Measurements from ENCODE around the gene EXOC3L1.

EXOC3L1 gene

DNA sequence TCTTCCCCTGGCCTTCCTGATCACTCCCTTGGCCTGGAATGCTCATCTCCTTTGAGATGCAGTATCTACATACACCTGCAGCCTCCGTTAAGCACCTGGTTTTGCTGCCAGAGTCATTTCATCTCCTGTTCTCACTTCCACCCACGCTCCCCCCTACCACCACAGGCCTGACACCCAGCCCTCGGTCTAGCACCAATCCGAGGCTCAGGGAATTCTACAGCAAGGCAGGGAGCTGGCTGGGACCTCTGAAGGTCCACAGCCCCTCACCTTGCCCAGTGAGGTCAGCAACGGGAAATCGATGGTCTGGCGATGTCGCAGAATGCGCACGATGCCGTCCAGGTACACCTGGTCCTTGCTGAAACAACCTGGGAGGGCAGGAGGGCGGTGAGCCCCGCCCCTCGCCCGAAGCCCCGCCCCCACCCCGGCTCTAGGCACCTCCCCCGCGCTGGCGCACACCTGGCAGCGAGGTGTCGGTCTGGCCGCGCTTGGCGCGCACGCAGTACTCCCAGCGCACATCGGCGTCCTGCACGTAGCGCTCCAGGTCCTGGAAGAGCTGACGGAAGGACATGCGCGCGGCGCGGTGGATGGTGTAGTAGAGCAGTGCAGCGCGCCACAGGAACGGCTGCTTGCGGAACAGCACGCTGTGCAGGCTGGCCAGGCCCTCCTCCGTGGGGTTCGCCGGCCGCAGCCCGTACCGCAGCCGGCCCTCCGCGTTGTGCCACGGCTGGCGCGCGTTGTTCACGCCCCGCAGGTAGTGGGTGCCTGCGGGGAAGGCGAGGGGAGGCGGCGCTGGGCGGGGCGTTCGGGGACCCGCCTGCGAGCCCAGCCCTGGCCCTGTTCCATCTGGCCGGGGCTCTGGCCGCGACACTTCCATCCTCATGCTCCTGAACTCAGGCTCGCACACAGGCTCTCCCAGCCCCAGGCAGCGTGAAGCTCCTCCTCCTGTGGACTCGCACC, 11.9 kb downstream of the EXOC3L1 start:
- H3K4me1 ChIP-seq (ENCODE audit: control insufficient read depth, insufficient read depth, low read length) = peaks cover 24% of the 10 kb centered on the region
- peak overlapping the region; percentile 38 for H3K9ac ChIP-seq (ENCODE audit: low read length)
- H3K27me3 ChIP-seq (ENCODE audit: control insufficient read depth, insufficient read depth, low read length) = peaks cover 62% of the 10 kb centered on the region
- no peaks in the 10 kb centered on the region for H3K36me3 ChIP-seq (ENCODE audit: control insufficient read depth, insufficient read depth, low read length)
- no peaks in the 10 kb centered on the region for H3K9me3 ChIP-seq (ENCODE audit: control insufficient read depth, insufficient read depth, low read depth, low read length)
- H3K27ac ChIP-seq (ENCODE audit: low read depth, low read length) = no peak overlapping the region
- peak overlapping the region; percentile 78 for H3K4me3 ChIP-seq (ENCODE audit: low read depth, low read length)

DNA sequence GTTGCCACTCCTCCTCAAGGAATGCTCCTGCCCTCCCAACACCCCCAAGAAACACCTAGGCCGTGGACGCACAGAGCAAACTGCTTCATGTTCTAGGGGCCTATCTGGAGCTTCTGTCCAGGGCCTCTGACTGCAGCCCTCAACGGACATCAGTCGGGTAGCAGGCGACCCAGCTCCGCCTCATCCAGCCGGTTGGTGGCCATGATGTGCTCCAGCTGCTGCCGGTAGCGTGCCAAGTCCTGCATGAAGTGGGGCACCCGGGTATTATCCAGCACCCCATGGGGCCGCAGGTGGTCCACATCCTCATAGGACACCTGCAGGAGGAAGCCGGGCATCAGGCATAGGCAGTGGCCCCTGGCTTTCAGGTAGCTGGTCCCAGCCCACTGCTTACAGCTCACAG, 13.3 kb downstream of the EXOC3L1 start:
- no peaks in the 10 kb centered on the region for H3K36me3 ChIP-seq (ENCODE audit: control insufficient read depth, insufficient read depth, low read length)
- no peak overlapping the region for H3K4me3 ChIP-seq (ENCODE audit: low read depth, low read length)
- H3K9ac ChIP-seq (ENCODE audit: low read length) = no peak overlapping the region
- H3K27ac ChIP-seq (ENCODE audit: low read depth, low read length) = no peak overlapping the region
- peaks cover 73% of the 10 kb centered on the region for H3K27me3 ChIP-seq (ENCODE audit: control insufficient read depth, insufficient read depth, low read length)
- peaks cover 19% of the 10 kb centered on the region for H3K4me1 ChIP-seq (ENCODE audit: control insufficient read depth, insufficient read depth, low read length)
- H3K9me3 ChIP-seq (ENCODE audit: control insufficient read depth, insufficient read depth, low read depth, low read length) = no peaks in the 10 kb centered on the region

GRCh38 chr16:67174706-67175231, 15.2 kb downstream of the EXOC3L1 start:
- H3K27me3 ChIP-seq (ENCODE audit: control insufficient read depth, insufficient read depth, low read length) = peaks cover 83% of the 10 kb centered on the region
- H3K9me3 ChIP-seq (ENCODE audit: control insufficient read depth, insufficient read depth, low read depth, low read length) = no peaks in the 10 kb centered on the region
- no peak overlapping the region for H3K27ac ChIP-seq (ENCODE audit: low read depth, low read length)
- peak overlapping the region; percentile 66 for H3K4me3 ChIP-seq (ENCODE audit: low read depth, low read length)
- peaks cover 25% of the 10 kb centered on the region for H3K4me1 ChIP-seq (ENCODE audit: control insufficient read depth, insufficient read depth, low read length)
- H3K9ac ChIP-seq (ENCODE audit: low read length) = no peak overlapping the region
- H3K36me3 ChIP-seq (ENCODE audit: control insufficient read depth, insufficient read depth, low read length) = no peaks in the 10 kb centered on the region

GRCh38 chr16:67173808-67174705, 15.9 kb downstream of the EXOC3L1 start:
- H3K4me1 ChIP-seq (ENCODE audit: control insufficient read depth, insufficient read depth, low read length) = peaks cover 25% of the 10 kb centered on the region
- peaks cover 86% of the 10 kb centered on the region for H3K27me3 ChIP-seq (ENCODE audit: control insufficient read depth, insufficient read depth, low read length)
- peak overlapping the region; percentile 66 for H3K4me3 ChIP-seq (ENCODE audit: low read depth, low read length)
- no peaks in the 10 kb centered on the region for H3K36me3 ChIP-seq (ENCODE audit: control insufficient read depth, insufficient read depth, low read length)
- H3K9me3 ChIP-seq (ENCODE audit: control insufficient read depth, insufficient read depth, low read depth, low read length) = no peaks in the 10 kb centered on the region
- H3K27ac ChIP-seq (ENCODE audit: low read depth, low read length) = no peak overlapping the region
- peak overlapping the region; percentile 14 for H3K9ac ChIP-seq (ENCODE audit: low read length)

DNA sequence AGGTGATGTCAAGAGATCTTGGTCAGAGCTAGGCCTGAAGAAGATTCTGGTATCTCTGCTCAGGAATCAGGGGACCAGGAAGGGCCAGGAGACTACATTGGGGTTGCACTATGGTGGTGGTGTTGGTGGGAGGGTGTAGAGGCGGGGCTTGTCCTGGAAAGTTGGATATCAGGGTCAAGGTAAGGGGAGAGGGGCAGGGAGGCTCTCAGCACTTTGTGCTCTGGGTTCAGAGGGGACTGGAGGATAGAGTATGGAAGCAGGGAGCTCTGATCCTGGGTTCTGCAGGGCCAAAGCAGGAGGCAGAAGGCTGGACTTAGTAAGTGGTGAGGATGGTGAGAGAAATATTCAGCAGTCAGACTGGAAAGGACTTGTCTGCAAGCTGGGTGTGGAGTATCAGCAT, 16.6 kb downstream of the EXOC3L1 start:
- Histone ChIP-seq H3K27me3 (ENCODE audit: control insufficient read depth, insufficient read depth, low read length) (peaks cover 86% of the 10 kb centered on the region), H3K27ac (ENCODE audit: low read depth, low read length) (no peak overlapping the region), H3K9ac (ENCODE audit: low read length) (peak overlapping the region; percentile 14), H3K9me3 (ENCODE audit: control insufficient read depth, insufficient read depth, low read depth, low read length) (no peaks in the 10 kb centered on the region), H3K36me3 (ENCODE audit: control insufficient read depth, insufficient read depth, low read length) (no peaks in the 10 kb centered on the region), H3K4me1 (ENCODE audit: control insufficient read depth, insufficient read depth, low read length) (peaks cover 20% of the 10 kb centered on the region), H3K4me3 (ENCODE audit: low read depth, low read length) (peak overlapping the region; percentile 66)

DNA sequence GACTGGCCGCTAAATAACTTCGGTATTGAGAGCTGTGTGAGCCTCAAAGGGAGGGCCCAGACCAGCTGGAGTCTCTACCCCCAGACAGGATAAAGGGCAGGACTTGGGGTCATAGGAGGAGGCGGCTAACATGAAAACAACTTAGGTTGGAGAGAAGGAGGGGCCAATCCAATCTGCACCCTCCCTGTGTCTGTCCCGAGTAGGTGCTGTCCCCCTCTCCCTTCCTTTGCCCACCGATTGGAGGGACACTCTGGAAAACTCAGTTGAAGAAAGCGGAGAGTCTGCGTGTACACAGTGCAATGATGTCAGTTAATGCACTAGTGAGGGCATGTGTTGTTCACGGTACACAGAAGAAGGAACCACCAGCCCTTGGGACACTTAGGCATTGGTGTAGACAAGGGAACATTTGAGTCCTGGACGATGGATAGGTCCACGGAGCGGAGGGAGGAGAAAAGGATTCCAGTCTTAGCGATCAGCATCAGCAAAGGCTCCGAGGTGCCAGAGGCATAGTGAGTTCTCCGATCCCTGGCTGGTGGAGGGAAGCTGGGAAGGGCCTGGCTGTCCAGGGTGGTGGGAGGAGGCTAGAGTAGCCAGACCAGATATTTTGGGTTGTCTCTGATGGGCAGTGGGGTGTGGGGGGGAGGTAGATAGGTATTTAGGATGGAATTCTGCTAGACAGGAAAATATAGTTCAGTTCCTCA, 18.8 kb downstream of the EXOC3L1 start:
- peak overlapping the region; percentile 65 for H3K9ac ChIP-seq (ENCODE audit: low read length)
- H3K9me3 ChIP-seq (ENCODE audit: control insufficient read depth, insufficient read depth, low read depth, low read length) = no peaks in the 10 kb centered on the region
- H3K27me3 ChIP-seq (ENCODE audit: control insufficient read depth, insufficient read depth, low read length) = peaks cover 87% of the 10 kb centered on the region
- peaks cover 17% of the 10 kb centered on the region for H3K4me1 ChIP-seq (ENCODE audit: control insufficient read depth, insufficient read depth, low read length)
- no peak overlapping the region; the same call in 1 of the 2 replicates for H3K27ac ChIP-seq (ENCODE audit: low read depth, low read length)
- H3K4me3 ChIP-seq (ENCODE audit: low read depth, low read length) = peak overlapping the region; percentile 79
- H3K36me3 ChIP-seq (ENCODE audit: control insufficient read depth, insufficient read depth, low read length) = no peaks in the 10 kb centered on the region

DNA sequence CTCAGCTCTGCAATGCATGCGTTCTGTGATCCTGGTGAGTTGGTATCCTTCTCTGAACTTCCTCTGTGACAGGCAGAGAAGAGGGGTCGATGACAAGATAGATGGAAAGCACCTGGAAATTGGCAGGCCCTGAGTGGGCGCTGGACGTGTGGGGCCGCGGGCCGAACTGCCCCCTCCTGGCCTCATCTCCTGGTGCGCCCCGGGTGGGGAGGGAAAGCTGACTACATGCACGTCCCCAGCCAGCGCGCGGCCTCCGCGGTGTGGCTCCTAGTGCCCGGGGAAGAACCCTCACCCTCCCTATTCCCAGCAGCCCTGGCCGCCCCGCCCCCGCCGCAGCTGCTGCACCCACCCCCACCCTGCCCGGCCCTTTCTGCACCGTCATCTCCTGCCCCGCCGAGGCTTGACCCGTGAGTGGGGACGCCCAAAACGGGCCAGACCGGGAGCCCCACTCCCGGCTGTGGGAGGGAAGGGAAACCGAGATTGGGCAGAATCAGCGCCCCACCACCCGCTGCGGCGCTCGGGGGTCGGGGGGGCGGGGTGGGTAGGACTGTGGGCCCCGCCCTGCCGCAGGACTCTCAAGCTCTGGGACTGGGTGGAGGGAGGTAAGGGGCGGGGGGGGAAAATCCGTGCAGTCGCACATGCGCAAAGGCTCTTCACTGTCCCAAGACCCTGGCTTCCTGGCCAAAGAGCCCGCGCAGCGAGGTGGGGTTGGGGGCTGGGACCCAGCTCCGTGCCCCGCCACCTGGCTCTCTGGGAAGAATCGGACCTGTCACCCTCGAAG, 19.6 kb downstream of the EXOC3L1 start, which contains the start of gene NOL3:
NOL3 (plus strand) TSS at position 371 of the 781 bp plus-strand sequence.
- no peaks in the 10 kb centered on the region for H3K9me3 ChIP-seq (ENCODE audit: control insufficient read depth, insufficient read depth, low read depth, low read length)
- H3K36me3 ChIP-seq (ENCODE audit: control insufficient read depth, insufficient read depth, low read length) = no peaks in the 10 kb centered on the region
- peaks cover 87% of the 10 kb centered on the region for H3K27me3 ChIP-seq (ENCODE audit: control insufficient read depth, insufficient read depth, low read length)
- H3K27ac ChIP-seq (ENCODE audit: low read depth, low read length) = no peak within 1 kb of the TSS; the same call in 1 of the 2 replicates
- peaks cover 19% of the 10 kb centered on the region for H3K4me1 ChIP-seq (ENCODE audit: control insufficient read depth, insufficient read depth, low read length)
- peak within 1 kb of the TSS; percentile 79 for H3K4me3 ChIP-seq (ENCODE audit: low read depth, low read length)
- H3K9ac ChIP-seq (ENCODE audit: low read length) = peak within 1 kb of the TSS; percentile 65

- Histone ChIP-seq H3K4me3 (ENCODE audit: low read depth, low read length) (peak overlapping the region; percentile 79), H3K9me3 (ENCODE audit: control insufficient read depth, insufficient read depth, low read depth, low read length) (no peaks in the 10 kb centered on the region), H3K27ac (ENCODE audit: low read depth, low read length) (no peak overlapping the region), H3K36me3 (ENCODE audit: control insufficient read depth, insufficient read depth, low read length) (no peaks in the 10 kb centered on the region), H3K4me1 (ENCODE audit: control insufficient read depth, insufficient read depth, low read length) (peaks cover 19% of the 10 kb centered on the region), H3K27me3 (ENCODE audit: control insufficient read depth, insufficient read depth, low read length) (peaks cover 87% of the 10 kb centered on the region), H3K9ac (ENCODE audit: low read length) (peak overlapping the region; percentile 41)
These were observed 20.2 kb downstream of the EXOC3L1 start for GRCh38 chr16:67169642-67170167.

GRCh38 chr16:67169011-67169451, 20.9 kb downstream of the EXOC3L1 start:
- Histone ChIP-seq H3K4me3 (ENCODE audit: low read depth, low read length) (peak overlapping the region; percentile 79), H3K9me3 (ENCODE audit: control insufficient read depth, insufficient read depth, low read depth, low read length) (no peaks in the 10 kb centered on the region), H3K36me3 (ENCODE audit: control insufficient read depth, insufficient read depth, low read length) (no peaks in the 10 kb centered on the region), H3K27ac (ENCODE audit: low read depth, low read length) (no peak overlapping the region), H3K4me1 (ENCODE audit: control insufficient read depth, insufficient read depth, low read length) (peaks cover 21% of the 10 kb centered on the region), H3K9ac (ENCODE audit: low read length) (no peak overlapping the region), H3K27me3 (ENCODE audit: control insufficient read depth, insufficient read depth, low read length) (peaks cover 87% of the 10 kb centered on the region)
